HepG2 (cell line): ENCODE measurements around the gene TNFSF9. TPM values are rescaled to one million over a fixed set of nuclear protein-coding genes. Genes with fewer than 3 reads are reported as not detected.

Experiments
- BRF2 ChIP-seq: sonication (generic); formaldehyde crosslinking; IDR thresholded peaks from 2 replicates; pipeline ENCODE4 v1.8.1; 2022; ENCODE audit warnings: mild to moderate bottlenecking, missing genetic modification reagents
- ESRRA ChIP-seq: sonication (generic); formaldehyde crosslinking; IDR thresholded peaks from 2 replicates; pipeline ENCODE4 v1.5.1; 2020; ENCODE audit warnings: mild to moderate bottlenecking, low read depth, missing genetic modification reagents
- HDAC1 ChIP-seq: sonication (generic); formaldehyde crosslinking; IDR thresholded peaks from 2 replicates; pipeline ENCODE4 v1.5.1; 2020; ENCODE audit warnings: mild to moderate bottlenecking, missing genetic modification reagents
- KAT2B ChIP-seq: fragments of 150-350 bp; IDR thresholded peaks from 2 replicates; pipeline ENCODE4 v1.6.1; 2014; ENCODE audit warnings: low read depth, low read length, borderline replicate concordance
- KAT8 ChIP-seq: IDR thresholded peaks from 2 replicates; pipeline ENCODE4 v1.6.1; 2016; ENCODE audit warnings: missing genetic modification reagents, missing compliant biosample characterization
- KMT2A ChIP-seq: sonication (generic); formaldehyde crosslinking; IDR thresholded peaks from 2 replicates; pipeline ENCODE4 v1.4.0; 2020; ENCODE audit warnings: missing genetic modification reagents
- MLXIP ChIP-seq: sonication (generic); formaldehyde crosslinking; IDR thresholded peaks from 2 replicates; pipeline ENCODE4 v1.9.0; 2021; ENCODE audit warnings: missing genetic modification reagents, borderline replicate concordance
- MXI1 ChIP-seq: IDR thresholded peaks from 3 replicates; pipeline ENCODE4 v1.6.1; 2012; ENCODE audit warnings: low read depth, low read length, inconsistent platforms, borderline replicate concordance
- RBFOX2 ChIP-seq: fragments of 200-400 bp; formaldehyde crosslinking; IDR thresholded peaks from 2 replicates; pipeline ENCODE4 v1.6.1; 2017; ENCODE audit warnings: low read depth, mild to moderate bottlenecking, low read length
- RXRA ChIP-seq: sonication (generic); formaldehyde crosslinking; IDR thresholded peaks from 2 replicates; pipeline ENCODE4 v1.5.1; 2020; ENCODE audit warnings: missing genetic modification reagents
- SIX1 ChIP-seq: sonication (generic); formaldehyde crosslinking; IDR thresholded peaks from 2 replicates; pipeline ENCODE4 v1.4.0; 2020; ENCODE audit warnings: missing genetic modification reagents, borderline replicate concordance
- TRIM24 ChIP-seq: sonication (generic); formaldehyde crosslinking; IDR thresholded peaks from 2 replicates; pipeline ENCODE4 v1.8.0; 2022; ENCODE audit warnings: mild to moderate bottlenecking, missing genetic modification reagents
- ZC3H13 ChIP-seq: sonication (generic); formaldehyde crosslinking; IDR thresholded peaks from 2 replicates; pipeline ENCODE4 v1.8.1; 2023; ENCODE audit warnings: mild to moderate bottlenecking, missing genetic modification reagents, moderate library complexity
- ZNF142 ChIP-seq: sonication (generic); formaldehyde crosslinking; IDR thresholded peaks from 2 replicates; pipeline ENCODE4 v1.4.0; 2020; ENCODE audit warnings: missing genetic modification reagents
- ZNF337 ChIP-seq: sonication (generic); formaldehyde crosslinking; IDR thresholded peaks from 2 replicates; pipeline ENCODE4 v1.5.1; 2020; ENCODE audit warnings: missing genetic modification reagents, low read depth, mild to moderate bottlenecking, borderline replicate concordance
- ZNF362 ChIP-seq: sonication (generic); formaldehyde crosslinking; IDR thresholded peaks from 2 replicates; pipeline ENCODE4 v1.4.0; 2020; ENCODE audit warnings: missing genetic modification reagents, mild to moderate bottlenecking, borderline replicate concordance
- ZNF441 ChIP-seq: sonication (generic); formaldehyde crosslinking; IDR thresholded peaks from 2 replicates; pipeline ENCODE4 v1.7.0; 2021; ENCODE audit warnings: missing genetic modification reagents, borderline replicate concordance
- polyA plus RNA-seq, 8 experiments: library from polyadenylated mRNA; depleted of rRNA in 3 of 8; stranded (reverse) in 7 of 8; unstranded in 1 of 8; fragments of >200 nt; fragmentation: Illumina TruSeq in 4 of 8; extraction: Trizol in 4 of 8; gene quantifications; 2 replicates each; pipeline versions ENCODE4 v1.2.1 to v1.2.3, GENCODE V29; 2011 to 2016; ENCODE audit warnings: low read depth in 4 of 8, missing spikeins in 1 of 8, mixed read lengths in 1 of 8; ENCODE audit not compliant: insufficient read depth in 1 of 8
- total RNA-seq, 5 experiments: library from RNA; depleted of rRNA; stranded (reverse); fragments of >200 nt; fragmentation: Illumina TruSeq; extraction: Trizol; gene quantifications; 2 replicates each; pipeline ENCODE4 v1.2.3, GENCODE V29; 2016; ENCODE audit warnings: low read depth in 1 of 5

The TNFSF9 gene
- total and polyA plus RNA-seq, 2 of the 13 experiments (the other 11 are each of a cell fraction or from before 2014, with no cell fraction given): 1.0 to 1.8 TPM

GRCh38 chr19:6509118-6509971, 21.5 kb upstream of the TNFSF9 start (continued):
- peak; percentile 57; the same call in 1 of the 2 replicates for TF ChIP-seq MLXIP (CRISPR knock-in tag)
- no peak for TF ChIP-seq RBFOX2
- TF ChIP-seq KAT2B: no peak
- TF ChIP-seq ZNF337 (CRISPR knock-in tag): no peak
- TF ChIP-seq ESRRA: 0 out of 2 replicates have a peak, but pooled peaks have one; percentile 52
- TF ChIP-seq TRIM24 (CRISPR knock-in tag): no peak
- peak; percentile 40; the same call in 1 of the 2 replicates for TF ChIP-seq ZNF362
- peak; percentile 94 for TF ChIP-seq RXRA (CRISPR knock-in tag)
- 0 out of 2 replicates have a peak, but pooled peaks have one; percentile 54 for TF ChIP-seq ZNF142 (CRISPR knock-in tag)
- peak; percentile 49; the same call in 1 of the 3 replicates for TF ChIP-seq MXI1
- TF ChIP-seq KMT2A (CRISPR knock-in tag): no peak
- no peak for TF ChIP-seq BRF2 (CRISPR knock-in tag)
- TF ChIP-seq SIX1 (CRISPR knock-in tag): no peak
- no peak for TF ChIP-seq ZC3H13 (CRISPR knock-in tag)
- TF ChIP-seq HDAC1 (CRISPR knock-in tag): peak; percentile 60; the same call in 1 of the 2 replicates
- TF ChIP-seq ZNF441 (CRISPR knock-in tag): no peak
- TF ChIP-seq KAT8 (CRISPR knock-in tag): peak; percentile 72
